ENCODE data around the gene ECE1. TPM values are rescaled to one million over a fixed set of nuclear protein-coding genes. Genes with fewer than 3 reads are reported as not detected.
A peak's percentile ranks its signal among the peaks of the same experiment; 100 is the strongest.

Gene ECE1
- total and polyA plus RNA-seq, 2 donors (not counting 3 experiments of a cell fraction or from before 2014, with no cell fraction given) = 437 to 562 TPM

- POLR2A ChIA-PET = interaction anchor here (1.0 to 2.1 kb wide), 2 partner anchors 14 to 25 kb away, joined by 3 to 8 read pairs; no protein-coding TSS in a partner anchor
- intact Hi-C loops (cut with micrococcal nuclease) = loop anchor here (1.0 to 10.0 kb wide), 6 partner anchors 15 to 319 kb away; no protein-coding TSS in a partner anchor
Measured at GRCh38 chr1:21255284-21255942, 34.9 kb downstream of the ECE1 start.

More at GRCh38 chr1:21255284-21255942, 34.9 kb downstream of the ECE1 start:
- dilution Hi-C loops (cut with MboI; ENCODE audit: extremely low pct_ligation_motif_present, low sequenced_read_pairs) = no loop called here
- peak; percentile 85 for DNase-seq (ENCODE audit: low read depth, low spot score)
- CTCF ChIA-PET = interaction anchor here (0.5 to 9.7 kb wide), 42 partner anchors 8 to 595 kb away, joined by 3 to 301 read pairs (median 6); partner anchors contain the start of gene ECE1
- Histone ChIP-seq H2AFZ (ENCODE audit: low read depth, low read length) (no peak overlapping the region), H3K4me3 (replicated peaks in 1 of 3; ENCODE audit: insufficient read depth in 1 of 3, low read depth in 1 of 3, low read length in 3 of 3) (no peak overlapping the region), H3K4me2 (ENCODE audit: insufficient read depth, low read length) (no peak overlapping the region), H3K9me1 (replicated peaks; ENCODE audit: control insufficient read depth, extremely low read depth, insufficient read depth, low read length) (no peaks in the 10 kb centered on the region), H3K9me3 (replicated peaks; ENCODE audit: control insufficient read depth, insufficient read depth, low read length) (no peaks in the 10 kb centered on the region), H3K9ac (replicated peaks; ENCODE audit: extremely low read depth, insufficient read depth, low read length) (no peak overlapping the region), H3K79me2 (ENCODE audit: control insufficient read depth, insufficient read depth, low read length) (peaks cover 35% of the 10 kb centered on the region), H3K4me1 (ENCODE audit: control insufficient read depth, extremely low read depth, insufficient read depth, low read length) (peaks cover 27% of the 10 kb centered on the region), H3K36me3 (ENCODE audit: control insufficient read depth in 2 of 2, extremely low read depth in 1 of 2, insufficient read depth in 2 of 2, low read length in 2 of 2) (peaks cover 31 to 52% of the 10 kb centered on the region in 2 experiments), H4K20me1 (replicated peaks; ENCODE audit: control insufficient read depth, extremely low read depth, insufficient read depth, low read length) (no peaks in the 10 kb centered on the region), H3K27ac (ENCODE audit: insufficient read depth, low read depth, low read length) (no peak overlapping the region), H3K27me3 (ENCODE audit: control insufficient read depth in 2 of 2, insufficient read depth in 2 of 2, low read length in 2 of 2) (no peaks in the 10 kb centered on the region)
- peak; percentile 78 to 88 for TF ChIP-seq CTCF (IDR thresholded peaks at IDR 0.05; ENCODE audit: extremely low read depth in 1 of 2, insufficient read depth in 1 of 2, low read depth in 1 of 2, low read length in 2 of 2)
- TF ChIP-seq POLR2A (IDR thresholded peaks at IDR 0.05; ENCODE audit: low read depth, low read length) = no peak
- BruUV-seq (replicated peaks) = no TSS peak
- peak; percentile 95 for FAIRE-seq
